GM12891 (cell line): ENCODE data around the gene RRP1B.

ENCODE experiments used
- PAX5 ChIP-seq: IDR thresholded peaks from 2 replicates; pipeline ENCODE4 v1.6.1; 2011; ENCODE audit warnings: low read length, moderate library complexity, mild to moderate bottlenecking; ENCODE audit not compliant: insufficient read depth, severe bottlenecking
- POLR2A ChIP-seq: IDR thresholded peaks from 2 replicates; pipeline ENCODE4 v1.6.1; 2011; ENCODE audit warnings: low read depth, low read length, control low read depth
- POLR2AphosphoS5 ChIP-seq: IDR thresholded peaks from 2 replicates; pipeline ENCODE4 v1.6.1; 2011; ENCODE audit warnings: low read depth, low read length, control low read depth
- POU2F2 ChIP-seq: IDR thresholded peaks from 2 replicates; pipeline ENCODE4 v1.6.1; 2011; ENCODE audit warnings: low read depth, mild to moderate bottlenecking, control low read depth, low read length, moderate library complexity
- SPI1 ChIP-seq: IDR thresholded peaks from 2 replicates; pipeline ENCODE4 v1.6.1; 2011; ENCODE audit warnings: low read depth, low read length, control low read depth
- TAF1 ChIP-seq: IDR thresholded peaks from 2 replicates; pipeline ENCODE4 v1.6.1; 2011; ENCODE audit warnings: low read depth, low read length, control low read depth

DNA sequence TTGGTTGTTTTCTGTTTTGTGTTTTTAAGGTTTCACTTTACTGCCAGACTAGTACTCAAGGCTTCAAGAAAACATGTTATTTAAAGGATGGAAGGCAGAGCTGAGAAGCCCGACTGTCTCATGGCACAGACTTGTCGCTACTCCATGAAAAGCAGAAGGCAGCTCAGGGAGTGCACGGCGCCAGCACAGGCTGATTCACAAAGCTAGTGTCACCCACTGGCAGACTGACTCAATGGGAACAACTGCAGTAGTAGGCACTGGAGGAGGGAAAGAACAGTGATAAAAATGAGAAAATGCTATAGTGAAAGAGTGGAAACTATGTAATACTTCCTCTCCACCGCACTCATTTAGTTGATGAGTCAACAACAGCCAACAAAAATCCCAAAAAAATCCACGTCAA lies 14.8 kb upstream of the RRP1B start:
- TF ChIP-seq POLR2AphosphoS5 = no peak
- no peak for TF ChIP-seq POLR2A
- no peak for TF ChIP-seq TAF1
- no peak for TF ChIP-seq SPI1
- TF ChIP-seq PAX5 = no peak
- no peak for TF ChIP-seq POU2F2
